Measurements from ENCODE around the gene ARHGAP29. TPM values are rescaled to one million over a fixed set of nuclear protein-coding genes. Genes with fewer than 3 reads are reported as not detected.

Gene ARHGAP29
- total and polyA plus RNA-seq, 10 of the 15 experiments (the other 5 are each of a cell fraction or from before 2014, with no cell fraction given) = under 0.01 to 0.43 (median 0.10) TPM; not detected in 4

- Histone ChIP-seq H3K27ac (ENCODE audit: control insufficient read depth, insufficient read depth) (no peak overlapping the region), H3K9me3 (replicated peaks; ENCODE audit: control insufficient read depth, insufficient read depth, low read length) (no peaks in the 10 kb centered on the region), H3K9ac (ENCODE audit: control insufficient read depth, insufficient read depth, low read length) (no peak overlapping the region), H3K4me2 (ENCODE audit: control insufficient read depth, insufficient read depth) (no peak overlapping the region), H4K20me1 (ENCODE audit: control insufficient read depth, insufficient read depth) (no peaks in the 10 kb centered on the region), H3K36me3 (ENCODE audit: control insufficient read depth in 2 of 2, insufficient read depth in 2 of 2, low read length in 1 of 2) (no peaks in the 10 kb centered on the region), H3K79me2 (ENCODE audit: control insufficient read depth, insufficient read depth, low read length) (no peaks in the 10 kb centered on the region), H3K4me1 (ENCODE audit: control insufficient read depth, insufficient read depth, low read length) (peaks cover 4% of the 10 kb centered on the region; the same call in 1 of the 2 replicates), H3K27me3 (replicated peaks in 1 of 2; ENCODE audit: control insufficient read depth in 2 of 2, insufficient read depth in 2 of 2, low read length in 1 of 2) (no peaks in the 10 kb centered on the region), H2AFZ (ENCODE audit: control insufficient read depth, low read depth, low read length) (no peak overlapping the region), H3K4me3 (no peak overlapping the region)
- ChIA-PET SMC1A (ENCODE audit: uncharacterized antibody, unreplicated experiment) (no interaction called here), POLR2A (no interaction called here), RAD21 (ENCODE audit: unreplicated experiment) (no interaction called here), CTCF (interaction anchor here (1.3 kb wide), 1 partner anchor 242 kb away, joined by 4 read pairs; no protein-coding TSS in a partner anchor)
- DNase-seq (ENCODE audit: low read depth, low spot score) = no peak
- in situ Hi-C loops (cut with MboI) = no loop called here
- 44% methylated on average over 6 of the region's 6 CpGs for WGBS (ENCODE audit: insufficient coverage, insufficient replicate concordance, low lambda C conversion rate, missing lambda C conversion rate)
- no peak for FAIRE-seq
- intact Hi-C loops (cut with micrococcal nuclease; ENCODE audit: unreplicated experiment) = no loop called here
- no TSS peak for BruUV-seq (replicated peaks)
- ATAC-seq = no peak
- TF ChIP-seq EGR1 (IDR thresholded peaks at IDR 0.05; ENCODE audit: borderline replicate concordance in 1 of 2, low read depth in 2 of 2, low read length in 2 of 2) = no peak
- no peak for TF ChIP-seq YBX1 (IDR thresholded peaks at IDR 0.05)
- TF ChIP-seq CUX1 (IDR thresholded peaks at IDR 0.05; ENCODE audit: insufficient replicate concordance, low read depth, low read length) = no peak
- TF ChIP-seq GATAD2B (conservative IDR thresholded peaks at IDR 0.05; ENCODE audit: low read depth) = no peak
- no peak for TF ChIP-seq NR2F1 (conservative IDR thresholded peaks at IDR 0.05)
- TF ChIP-seq USF1 (IDR thresholded peaks at IDR 0.05; ENCODE audit: borderline replicate concordance, extremely low read length, insufficient read depth, low read depth, low read length) = no peak
- TF ChIP-seq PAX8 (IDR thresholded peaks at IDR 0.05) = no peak
- TF ChIP-seq BACH1 (IDR thresholded peaks at IDR 0.05; ENCODE audit: borderline replicate concordance) = no peak
- no peak for TF ChIP-seq PAX5 (IDR thresholded peaks at IDR 0.05; ENCODE audit: borderline replicate concordance, low read depth, low read length)
- TF ChIP-seq ZNF592 (IDR thresholded peaks at IDR 0.05) = no peak
- no peak for TF ChIP-seq POU2F2 (IDR thresholded peaks at IDR 0.05; ENCODE audit: borderline replicate concordance, low read depth, low read length)
- no peak for TF ChIP-seq CHD4 (IDR thresholded peaks at IDR 0.05)
- TF ChIP-seq EP300 (IDR thresholded peaks at IDR 0.05; ENCODE audit: borderline replicate concordance in 1 of 2, control insufficient read depth in 1 of 2, low read depth in 2 of 2, low read length in 2 of 2) = no peak
These were observed 44.2 kb upstream of the ARHGAP29 start for GRCh38 chr1:94281361-94282142.

Data from GM12878 (cell line).